ELF-1 (cell line): Measurements from ENCODE around the gene RXFP4.
"Not testable (repeated sequence)": the region's sequence is repeated elsewhere in the genome, so short reads cannot be mapped to it uniquely, and the experiment has no call there.

Experiments used
- DNase-seq: peaks from one replicate; pipeline ENCODE4 v3.0.0-alpha.2; 2016; ENCODE audit warnings: low read depth, low spot score

The RXFP4 gene

GRCh38 chr1:155930725-155931124, 10.7 kb upstream of the RXFP4 start:
- DNase-seq: not testable (repeated sequence)

- DNase-seq: no peak
These were observed 10.0 kb upstream of the RXFP4 start for GRCh38 chr1:155931332-155932038.

GRCh38 chr1:155932081-155932480, 9.4 kb upstream of the RXFP4 start:
- no peak for DNase-seq

GRCh38 chr1:155932487-155932886, 9.0 kb upstream of the RXFP4 start:
- no peak for DNase-seq

GRCh38 chr1:155933591-155934096, 7.8 kb upstream of the RXFP4 start:
- peak; percentile 30 for DNase-seq

- peak; percentile 98 for DNase-seq
These were observed 7.1 kb upstream of the RXFP4 start, which contains the start of gene KHDC4 for GRCh38 chr1:155934097-155934935. Gene KHDC4 (minus strand): TSS chr1:155934413. CDS start chr1:155934373, 40 bp downstream.

GRCh38 chr1:155934936-155935590, 6.4 kb upstream of the RXFP4 start:
- DNase-seq: no peak

- DNase-seq: peak; percentile 40
These were observed 3.2 kb upstream of the RXFP4 start for GRCh38 chr1:155938220-155938627.

- no peak for DNase-seq
These were observed 901 bp upstream of the RXFP4 start for GRCh38 chr1:155940482-155940992.

- no peak for DNase-seq
These were observed 550 bp downstream of the RXFP4 start for GRCh38 chr1:155941845-155942531.

GRCh38 chr1:155942578-155943141, 1.2 kb downstream of the RXFP4 start:
- no peak for DNase-seq

- no peak for DNase-seq
These were observed 3.0 kb downstream of the RXFP4 start for GRCh38 chr1:155944444-155944799.

- DNase-seq: no peak
These were observed 5.3 kb downstream of the RXFP4 start for GRCh38 chr1:155946633-155947219.

- no peak for DNase-seq
These were observed 5.9 kb downstream of the RXFP4 start for GRCh38 chr1:155947292-155947691.

GRCh38 chr1:155947741-155948140, 6.3 kb downstream of the RXFP4 start:
- no peak for DNase-seq

- DNase-seq: no peak
These were observed 9.4 kb downstream of the RXFP4 start for GRCh38 chr1:155950829-155951228.

GRCh38 chr1:155951753-155952504, 10.5 kb downstream of the RXFP4 start:
- no peak for DNase-seq

- no peak for DNase-seq
These were observed 11.1 kb downstream of the RXFP4 start for GRCh38 chr1:155952505-155952890.

GRCh38 chr1:155954645-155955044, 13.2 kb downstream of the RXFP4 start:
- no peak for DNase-seq

- DNase-seq: no peak
These were observed 16.0 kb downstream of the RXFP4 start for GRCh38 chr1:155957411-155957915.
